AG08396 (cell line): ENCODE measurements around the gene ITGB5.
"Not testable (repeated sequence)": the region's sequence is repeated elsewhere in the genome, so short reads cannot be mapped to it uniquely, and the experiment has no call there.

Source experiments
- DNase-seq: peaks from one replicate; pipeline ENCODE4 v3.0.0; 2012; ENCODE audit warnings: low spot score, mixed read lengths

Gene ITGB5

DNA sequence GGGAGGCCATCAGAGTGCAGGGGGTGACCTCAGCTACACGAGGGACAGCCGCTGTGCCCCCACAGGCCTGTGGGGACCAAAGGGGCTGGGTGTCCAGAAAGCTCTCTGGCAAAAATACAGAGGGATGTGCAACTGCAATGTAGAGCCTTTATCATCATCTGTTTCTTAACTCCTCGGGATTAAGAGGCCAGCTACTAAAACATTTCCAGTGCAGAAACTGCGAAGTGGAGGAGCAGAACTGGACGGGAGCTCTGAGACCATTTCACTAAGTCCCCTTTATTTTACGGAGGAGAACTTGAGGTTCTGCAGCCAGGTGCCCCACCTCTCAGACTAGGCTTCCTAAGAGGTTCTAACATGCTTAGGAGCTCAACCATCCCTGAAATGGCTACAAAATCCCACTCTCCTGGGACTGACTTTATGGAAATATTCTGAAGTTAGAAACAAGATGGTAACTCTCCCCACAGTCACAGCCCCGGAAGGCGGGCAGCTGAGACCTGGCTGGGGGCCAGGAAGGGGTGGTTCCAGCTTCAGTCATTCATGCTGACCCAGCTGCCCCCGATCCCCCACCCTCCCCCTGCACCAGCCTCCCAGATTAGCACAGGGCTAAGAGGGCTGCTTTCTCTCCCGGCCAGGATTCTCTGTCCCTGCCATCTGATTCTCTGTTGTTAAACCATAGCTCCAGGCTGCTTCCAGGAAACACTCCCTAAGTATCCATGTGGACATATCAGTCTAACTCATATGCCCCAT is 116.7 kb downstream of the ITGB5 start:
- no peak for DNase-seq

DNA sequence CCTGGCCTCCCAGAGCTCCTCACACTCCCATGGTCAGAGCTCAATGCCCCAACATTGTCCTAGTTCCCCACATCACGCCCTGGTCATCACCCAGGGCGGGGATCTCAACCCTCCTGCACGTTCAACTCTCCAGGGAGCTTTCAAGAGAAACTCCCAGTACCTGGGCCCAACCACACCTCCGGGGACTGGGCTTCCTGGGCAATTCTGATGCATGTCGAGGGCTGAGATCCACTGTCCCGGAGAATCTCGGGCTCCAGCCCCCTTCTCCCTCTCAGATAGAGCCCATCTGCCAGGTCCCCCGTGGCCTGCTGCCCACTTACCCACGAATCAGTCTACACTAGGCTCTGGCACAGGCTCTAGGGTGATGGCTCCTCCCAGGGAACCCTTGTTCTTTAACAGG is 117.7 kb downstream of the ITGB5 start:
- no peak for DNase-seq

DNA sequence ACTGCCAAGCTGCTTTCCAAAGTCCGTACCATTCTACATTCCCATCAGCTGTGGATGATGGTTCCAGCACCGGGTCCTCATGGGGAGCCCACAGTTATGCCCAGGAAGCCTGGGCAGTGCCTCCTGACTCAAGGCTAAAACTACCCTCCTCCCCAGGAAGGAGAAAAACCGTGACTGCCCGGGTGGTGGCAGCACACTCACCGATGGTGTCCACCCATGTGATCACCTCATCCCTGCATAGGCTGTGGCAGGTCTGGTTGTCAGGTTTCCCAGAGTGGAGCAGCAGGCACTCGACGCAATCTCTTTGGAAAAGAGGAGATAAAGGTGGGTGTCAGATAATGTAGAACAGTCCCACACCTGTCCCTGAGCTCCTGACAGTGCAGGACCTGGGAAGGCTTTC is 118.4 kb downstream of the ITGB5 start:
- DNase-seq, result no peak

DNA sequence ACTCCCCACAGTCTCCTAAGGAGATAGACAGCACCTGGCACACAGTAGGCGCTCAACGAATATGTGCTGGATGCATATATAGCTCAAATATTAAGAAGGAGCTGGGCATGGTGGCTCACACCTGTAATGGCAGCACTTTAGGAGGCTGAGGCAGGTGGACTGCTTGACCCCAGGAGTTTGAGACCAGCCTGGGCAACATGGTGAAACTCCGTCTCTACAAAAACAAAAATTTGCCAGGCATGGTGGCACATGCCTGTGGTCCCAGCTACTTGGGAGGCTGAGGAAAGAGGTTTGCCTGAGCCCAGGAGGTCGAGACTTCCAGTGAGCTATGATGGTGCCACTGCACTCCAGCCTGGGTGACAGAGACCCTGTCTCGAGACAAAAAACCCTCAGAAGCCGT is 119.5 kb downstream of the ITGB5 start:
- no peak for DNase-seq

DNA sequence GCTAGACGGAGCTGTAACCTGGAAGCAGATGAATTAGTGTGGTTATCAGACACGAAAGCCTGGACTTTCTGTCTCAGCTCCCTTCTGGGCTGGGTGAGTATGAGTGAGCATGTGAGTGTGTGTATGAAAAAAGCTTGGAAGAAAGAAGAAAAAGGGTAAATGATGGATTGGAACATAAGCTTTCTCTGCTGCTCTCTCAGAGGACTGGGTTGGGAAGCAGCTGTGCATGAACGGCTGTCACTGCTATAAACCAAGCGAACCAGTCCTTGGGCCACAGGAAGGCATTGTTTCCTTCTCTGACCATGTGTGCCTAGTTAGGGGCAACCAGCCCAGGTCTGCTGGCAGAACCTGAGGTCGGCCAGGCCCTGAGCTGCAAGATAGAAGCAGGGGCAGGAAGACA is 119.9 kb downstream of the ITGB5 start:
- no peak for DNase-seq

DNA sequence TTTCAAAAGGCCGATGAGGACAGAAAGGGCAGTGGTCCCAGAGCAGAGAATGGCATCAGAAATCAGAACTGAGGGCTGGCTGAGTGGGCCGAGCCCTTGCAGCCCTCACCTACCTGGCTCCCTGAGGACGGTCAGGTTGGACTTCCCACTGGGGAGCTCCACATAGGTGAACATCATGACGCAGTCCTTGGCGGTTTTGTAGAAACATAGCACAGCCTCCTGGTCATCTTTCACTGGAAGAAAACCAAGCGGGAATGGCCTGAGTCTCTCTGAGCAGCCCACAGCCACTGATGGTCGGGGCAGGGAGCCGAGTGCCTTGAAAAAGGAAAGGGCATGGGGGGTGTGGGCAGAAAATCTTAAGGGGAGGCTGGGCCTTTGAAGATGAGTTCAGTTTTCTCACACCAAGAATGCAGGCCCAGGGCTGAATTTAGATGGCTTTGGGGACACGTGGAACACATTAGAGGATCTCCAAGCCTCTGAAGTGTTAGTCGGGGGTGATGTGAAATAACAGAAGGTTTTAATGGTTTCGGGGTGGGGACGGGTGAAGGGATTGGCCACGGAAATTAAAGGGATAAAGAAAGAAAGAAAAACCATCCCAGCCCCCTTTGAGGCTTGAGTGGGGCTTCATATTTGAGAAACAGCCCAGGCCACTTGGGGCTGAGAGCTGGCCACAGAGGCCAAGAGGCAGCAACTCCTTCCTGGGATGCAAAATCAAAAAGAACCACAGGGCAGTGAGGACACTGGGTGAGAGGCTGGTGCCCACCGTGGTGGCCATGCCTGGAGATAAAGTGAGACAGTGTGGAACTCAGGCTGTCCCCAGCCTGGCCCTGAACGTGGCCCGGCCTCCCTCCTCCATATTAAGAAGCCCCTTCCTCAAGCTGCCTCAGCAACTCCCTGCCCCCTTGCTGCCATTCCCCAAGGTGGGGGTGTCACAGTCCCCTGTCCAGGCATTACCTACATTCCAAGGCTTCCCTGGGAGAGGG is 120.8 kb downstream of the ITGB5 start:
- DNase-seq, result no peak

DNA sequence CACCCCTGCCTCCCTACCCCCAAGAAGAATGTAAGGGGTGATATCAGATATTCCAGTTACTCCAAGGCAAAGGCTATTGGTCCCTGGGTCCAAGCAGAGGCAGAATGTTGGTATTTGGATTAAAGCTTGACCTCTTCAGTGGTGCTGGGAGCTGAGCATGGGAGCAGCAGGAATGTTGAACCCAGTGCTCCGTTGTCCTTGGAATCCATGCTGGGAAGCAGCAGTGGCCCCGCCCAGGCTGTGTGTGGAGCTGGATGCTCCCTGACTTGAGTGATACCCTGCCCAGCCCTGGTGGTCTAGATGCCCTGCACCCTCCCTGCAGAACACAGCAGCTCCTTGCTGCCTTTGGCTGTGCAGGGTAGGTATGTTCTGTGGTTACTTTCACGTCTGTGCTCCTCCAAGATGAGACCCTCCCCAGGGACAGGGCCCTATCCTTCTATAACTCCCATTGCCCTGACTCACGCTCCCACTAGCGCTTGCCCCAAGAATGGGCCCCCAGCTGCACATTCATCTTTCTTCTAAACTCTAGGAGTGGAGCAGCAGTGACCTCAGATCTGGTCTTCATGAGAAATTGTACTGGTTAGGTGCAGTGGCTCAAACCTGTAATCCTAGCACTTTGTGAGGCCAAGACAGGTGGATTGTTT is 121.8 kb downstream of the ITGB5 start:
- DNase-seq, result no peak

DNA sequence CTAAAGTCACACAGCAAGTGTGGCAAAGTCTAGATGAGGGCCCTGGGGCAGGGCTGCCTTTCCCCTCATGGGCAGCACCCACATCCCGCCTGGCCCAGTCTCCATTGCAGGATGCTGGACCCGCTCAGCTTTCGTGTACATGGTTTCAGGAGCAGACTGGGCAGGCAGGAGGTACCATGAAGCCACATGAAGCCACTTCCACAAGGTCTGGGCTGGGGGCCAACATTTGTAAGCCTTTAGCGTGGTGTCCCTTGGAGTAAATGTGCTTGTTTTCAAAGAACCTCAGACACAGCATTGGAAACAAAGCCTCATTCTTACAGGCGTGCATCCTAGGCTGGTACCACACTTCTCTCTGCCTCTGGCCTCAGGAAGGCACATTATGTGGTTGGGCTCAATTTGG is 122.4 kb downstream of the ITGB5 start:
- no peak for DNase-seq

DNA sequence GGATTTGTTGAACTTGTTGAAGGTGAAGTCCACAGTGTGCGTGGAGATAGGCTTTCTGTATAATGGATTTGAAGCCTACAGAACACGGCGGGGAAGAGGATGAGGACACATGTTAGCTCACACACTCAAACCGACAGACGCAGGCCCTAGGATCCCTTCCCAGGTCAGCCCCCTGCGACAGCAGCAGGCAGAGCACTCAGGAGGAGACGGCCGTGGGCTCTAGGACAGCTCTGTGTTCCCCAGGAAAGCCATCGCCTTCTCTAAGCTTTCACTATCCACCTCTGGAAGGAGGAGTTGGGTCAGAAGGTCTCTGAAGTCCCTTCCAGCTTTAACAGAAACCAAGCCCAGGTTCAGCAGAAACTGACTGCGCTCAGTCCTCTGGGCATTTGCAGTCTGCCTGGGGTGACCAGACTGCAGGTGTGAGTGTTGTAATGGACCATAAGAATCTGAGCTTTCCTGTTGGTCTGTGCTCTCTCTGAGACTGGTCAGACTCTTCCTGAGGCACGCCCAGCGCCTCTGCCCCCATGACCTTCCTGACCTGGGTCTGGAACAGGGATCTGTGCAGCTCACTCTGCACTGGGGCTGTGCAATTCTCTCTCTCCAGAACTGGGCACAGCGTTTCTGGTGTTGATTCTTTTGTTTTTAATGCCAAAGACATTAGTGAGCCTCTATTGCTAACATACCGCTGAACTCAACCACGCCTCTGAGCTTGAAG is 123.4 kb downstream of the ITGB5 start:
- DNase-seq, result no peak

DNA sequence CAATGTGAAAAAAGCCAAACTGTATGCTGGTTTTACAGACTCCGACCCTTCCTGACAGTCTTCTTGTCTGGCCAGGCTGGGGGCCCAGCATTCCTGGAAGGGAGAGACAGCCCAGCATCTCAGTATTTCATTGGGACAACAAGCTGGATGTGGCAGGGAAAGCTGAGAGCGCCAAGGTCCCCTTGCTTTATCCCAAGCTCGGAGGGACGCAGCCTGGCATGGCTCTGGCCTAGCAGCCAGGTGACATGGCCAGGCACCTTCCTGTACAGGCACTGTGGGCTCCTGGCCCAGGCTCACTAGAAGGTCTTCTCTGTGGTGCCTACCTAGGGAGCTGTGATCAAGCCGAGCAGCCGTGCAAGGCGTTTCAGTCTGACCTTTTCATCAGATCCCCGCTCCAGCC is 124.0 kb downstream of the ITGB5 start:
- no peak for DNase-seq

DNA sequence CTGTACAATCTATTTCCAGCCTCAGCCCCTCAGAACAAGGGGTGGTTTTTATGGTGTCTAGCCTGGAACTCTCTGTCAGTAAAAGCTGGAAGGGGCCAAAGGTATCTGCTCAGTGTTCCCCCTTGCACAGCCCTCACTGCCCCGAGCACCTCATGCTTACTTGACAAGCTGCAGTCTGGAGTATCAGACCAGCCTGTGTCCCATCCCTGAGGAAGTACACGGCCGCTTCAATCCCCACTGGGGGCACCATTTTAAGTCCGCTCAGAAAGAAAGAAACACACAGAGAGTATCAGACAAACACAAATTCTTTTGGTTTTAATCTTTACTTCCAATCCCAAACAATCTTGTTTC is 124.5 kb downstream of the ITGB5 start:
- DNase-seq, result no peak

DNA sequence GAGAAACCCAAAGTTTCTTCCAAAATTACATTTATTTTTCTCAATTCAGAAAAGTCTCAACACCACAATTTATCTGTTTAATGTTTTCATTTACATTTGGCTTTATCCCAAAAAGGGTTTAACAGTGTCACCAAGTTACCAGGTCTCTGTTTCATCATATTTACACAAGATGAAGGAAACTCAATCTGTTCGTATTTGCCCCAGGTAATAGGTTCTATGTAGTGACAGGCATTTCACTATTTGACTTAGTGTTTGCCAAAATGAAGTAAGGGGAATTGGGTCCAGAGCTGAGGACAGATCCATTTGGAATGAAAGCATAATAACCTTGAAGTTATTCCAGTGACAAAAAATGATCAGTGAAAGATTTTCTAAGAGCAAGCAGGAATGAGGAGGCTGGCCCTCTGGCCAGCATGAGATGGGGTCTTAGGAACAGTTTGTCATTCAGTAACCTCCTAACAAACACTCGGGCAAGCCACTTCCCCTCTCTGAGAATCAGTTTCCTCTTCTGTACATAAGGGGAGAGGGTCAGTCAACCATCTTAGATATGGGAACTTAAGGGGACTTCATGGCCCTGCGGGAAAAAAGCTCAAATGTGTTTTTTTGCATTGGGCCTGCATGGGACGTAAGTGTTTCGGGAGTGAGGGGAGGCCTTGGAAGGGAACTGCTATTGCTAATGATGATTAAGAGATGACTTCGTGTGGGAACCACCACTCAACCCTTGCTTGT is 125.1 kb downstream of the ITGB5 start:
- no peak for DNase-seq

DNA sequence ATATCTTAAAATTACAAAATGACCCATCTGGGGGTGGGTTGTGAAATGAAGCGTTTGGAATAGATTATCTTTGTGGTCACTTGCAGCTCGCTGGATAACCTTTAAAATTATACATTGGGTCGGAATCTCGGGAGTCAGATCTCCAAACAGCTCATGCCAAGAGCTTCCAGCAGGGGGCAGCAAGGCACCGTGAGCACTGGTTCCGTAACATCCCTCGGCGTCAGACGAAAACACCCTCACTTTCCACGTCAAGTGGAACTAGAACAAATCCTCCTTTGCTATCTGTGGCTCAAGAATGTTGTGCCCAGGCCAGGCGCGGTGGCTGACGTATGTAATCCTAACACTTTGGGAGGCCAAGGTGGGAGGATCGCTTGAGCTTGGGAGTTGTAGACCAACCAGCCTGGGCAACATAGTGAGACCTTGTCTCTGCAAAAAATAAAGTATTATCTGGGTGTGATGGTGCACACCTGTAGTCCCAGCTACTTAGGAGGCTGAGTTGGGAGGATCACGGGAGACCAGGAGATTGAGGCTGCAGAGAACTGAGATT is 125.8 kb downstream of the ITGB5 start:
- DNase-seq, result peak; percentile 83

DNA sequence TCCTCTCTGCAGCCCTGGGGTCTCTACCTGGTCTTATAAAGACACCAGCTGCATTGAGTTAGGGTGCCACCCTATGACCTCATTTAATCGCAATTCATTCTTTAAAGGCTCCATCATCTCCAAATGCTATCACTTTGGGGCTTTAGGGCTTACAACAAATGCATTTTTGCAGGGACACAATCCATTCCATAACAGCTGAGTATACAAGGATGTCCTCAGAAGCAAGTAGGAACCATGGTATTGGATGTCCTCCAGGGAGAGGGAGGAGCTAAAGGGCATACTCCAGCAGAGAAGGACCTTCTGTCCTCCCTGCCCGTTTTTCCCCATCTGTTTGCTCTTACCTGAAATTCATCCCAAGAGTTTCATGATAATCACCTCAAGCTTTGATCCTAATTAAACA is 126.6 kb downstream of the ITGB5 start:
- DNase-seq, result peak; percentile 76

DNA sequence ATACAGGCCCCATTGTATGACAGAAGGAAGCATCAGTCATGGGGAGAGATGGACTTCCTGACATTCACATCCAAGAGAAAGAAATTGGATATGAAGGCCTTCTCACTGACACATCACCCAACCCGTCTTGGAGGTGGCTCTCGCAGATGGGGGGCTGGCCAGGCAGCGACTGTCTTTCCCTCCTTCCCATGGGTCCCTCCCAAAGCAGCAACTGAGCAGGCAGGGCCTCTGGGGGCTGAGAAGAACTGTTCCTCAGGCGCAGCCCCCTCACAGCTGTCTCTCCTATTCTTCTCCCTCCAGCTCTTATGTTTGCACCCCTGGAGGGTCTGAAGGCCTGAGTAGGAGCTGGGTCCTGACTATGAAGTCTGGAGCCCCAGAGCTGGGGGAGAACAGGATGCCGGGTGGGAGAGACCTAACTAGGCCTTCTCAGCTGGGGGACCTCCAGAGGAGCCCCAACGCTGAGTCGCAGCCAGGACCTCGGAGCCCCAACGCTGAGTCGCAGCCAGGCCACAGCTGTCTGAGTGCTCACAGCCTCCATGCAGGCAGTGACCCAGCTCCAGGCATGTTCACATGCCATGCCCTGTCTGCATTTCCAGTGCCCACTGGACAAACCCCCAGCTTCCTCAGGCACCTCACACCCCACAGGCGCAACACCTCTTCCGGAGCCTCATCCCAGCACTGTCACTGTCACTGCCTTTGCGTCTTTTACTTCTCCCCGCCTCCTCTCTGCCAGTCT is 127.3 kb downstream of the ITGB5 start:
- DNase-seq, result no peak

DNA sequence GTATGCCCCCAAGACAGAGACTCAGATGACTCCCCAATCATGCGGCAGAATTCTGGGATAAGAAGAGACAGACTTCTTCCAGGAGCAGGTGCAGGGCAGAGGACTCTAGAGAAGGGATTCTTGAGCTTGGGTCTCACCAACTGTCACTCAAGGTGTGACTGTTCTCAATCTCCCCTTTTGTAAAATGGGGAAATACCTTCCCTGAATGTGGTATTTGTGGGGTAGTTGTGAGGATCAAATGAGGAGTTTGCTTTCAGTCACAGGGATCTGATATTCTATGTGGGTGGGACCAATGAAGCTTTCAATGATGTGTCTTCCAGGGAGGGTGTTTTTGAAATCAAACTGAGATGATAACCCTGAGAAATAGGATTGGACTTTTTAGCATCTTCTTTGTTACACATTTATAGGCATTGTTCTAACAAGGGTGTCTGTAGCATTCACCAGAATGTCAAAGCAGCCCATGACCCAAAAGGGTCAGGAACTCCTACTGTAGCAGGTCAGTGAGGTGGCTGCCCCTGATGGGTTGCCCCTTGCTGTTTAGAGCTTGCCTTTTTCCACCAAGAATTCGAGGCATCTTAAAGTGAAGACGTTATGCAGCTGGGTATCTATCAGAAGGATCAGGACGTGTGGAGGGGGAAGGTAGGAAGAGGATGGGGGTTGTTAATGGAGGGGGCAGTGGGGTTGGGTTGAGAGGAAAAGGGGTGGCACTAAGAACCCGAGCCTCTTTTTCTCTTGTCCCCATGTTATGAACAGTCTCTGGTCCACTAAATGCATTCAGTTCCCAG is 128.1 kb downstream of the ITGB5 start:
- DNase-seq, result no peak

DNA sequence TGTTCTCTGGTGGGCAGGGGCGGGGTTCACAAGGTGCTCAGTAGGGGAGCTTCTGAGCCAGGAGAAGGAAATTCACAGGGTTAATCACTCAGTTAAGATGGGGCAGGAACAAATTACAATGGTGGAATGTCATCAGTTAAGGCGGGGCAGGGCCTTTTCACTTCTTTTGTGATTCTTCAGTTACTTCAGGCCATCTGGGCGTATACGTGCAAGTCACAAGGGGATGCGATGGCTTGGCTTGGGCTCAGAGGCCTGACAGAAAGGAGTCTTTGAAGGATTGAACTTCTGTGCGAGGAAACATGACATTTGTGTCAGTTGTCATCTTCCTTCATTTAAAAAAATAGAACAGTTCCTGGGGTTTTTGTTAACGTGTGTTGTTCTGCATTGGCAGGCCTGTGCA is 129.2 kb downstream of the ITGB5 start:
- not testable (repeated sequence) for DNase-seq

DNA sequence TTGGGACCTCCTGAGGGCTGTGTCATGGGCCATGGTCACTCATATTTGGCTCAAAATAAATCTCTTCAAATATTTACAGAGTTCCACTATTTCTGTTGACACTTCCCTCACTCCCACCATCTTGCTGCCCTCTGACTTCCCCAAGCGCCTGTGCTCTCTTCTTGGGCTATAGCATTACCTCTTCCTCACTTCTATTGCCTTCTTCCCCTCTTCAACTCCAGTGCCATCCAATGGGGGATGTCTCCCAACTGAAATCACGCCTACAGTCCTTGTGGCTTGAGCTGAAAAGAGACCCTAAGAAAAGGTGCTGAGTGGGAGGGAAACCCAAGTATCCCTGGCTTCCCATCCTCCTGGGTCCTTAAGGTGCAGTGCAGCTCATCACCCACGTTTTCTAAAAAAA is 135.1 kb downstream of the ITGB5 start:
- DNase-seq, result no peak

DNA sequence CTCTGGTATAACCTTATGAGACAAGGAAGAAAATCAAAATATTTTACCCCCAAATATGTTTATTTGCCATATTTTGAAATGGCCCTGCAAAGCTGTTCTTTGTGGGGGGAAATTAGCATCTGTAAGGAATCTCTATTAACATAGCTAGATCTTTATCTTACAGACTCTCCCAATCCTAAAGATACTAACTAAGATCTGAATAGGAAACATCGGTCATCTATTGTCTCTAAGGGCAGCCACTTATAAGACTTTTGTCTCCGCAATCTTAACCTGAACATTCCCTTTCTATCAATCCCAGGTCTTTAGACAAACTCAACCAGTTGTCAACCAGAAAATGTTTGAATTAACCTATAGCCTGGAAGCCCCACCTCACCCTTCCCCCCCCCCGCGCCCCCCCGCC is 135.7 kb downstream of the ITGB5 start:
- no peak for DNase-seq

DNA sequence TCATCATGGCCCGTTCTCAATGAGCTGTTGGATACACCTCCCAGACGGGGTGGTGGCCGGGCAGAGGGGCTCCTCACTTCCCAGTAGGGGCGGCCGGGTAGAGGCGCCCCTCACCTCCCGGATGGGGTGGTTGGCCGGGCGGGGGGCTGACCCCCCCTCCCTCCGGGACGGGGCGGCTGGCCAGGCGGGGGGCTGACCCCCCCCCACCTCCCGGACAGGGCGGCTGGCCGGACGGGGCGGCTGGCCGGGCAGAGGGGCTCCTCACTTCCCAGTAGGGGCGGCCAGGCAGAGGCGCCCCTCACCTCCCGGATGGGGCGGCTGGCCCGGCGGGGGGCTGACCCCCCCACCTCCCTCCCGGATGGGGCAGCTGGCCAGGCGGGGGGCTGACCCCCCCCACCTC is 137.3 kb downstream of the ITGB5 start:
- not testable (repeated sequence) for DNase-seq
